ENCODE results near the gene WDFY3. TPM values are rescaled to one million over a fixed set of nuclear protein-coding genes. Genes with fewer than 3 reads are reported as not detected.

Gene WDFY3
- total RNA-seq, 4 donors from 2014 or later: 31.7 to 139 (median 65.2) TPM

DNA sequence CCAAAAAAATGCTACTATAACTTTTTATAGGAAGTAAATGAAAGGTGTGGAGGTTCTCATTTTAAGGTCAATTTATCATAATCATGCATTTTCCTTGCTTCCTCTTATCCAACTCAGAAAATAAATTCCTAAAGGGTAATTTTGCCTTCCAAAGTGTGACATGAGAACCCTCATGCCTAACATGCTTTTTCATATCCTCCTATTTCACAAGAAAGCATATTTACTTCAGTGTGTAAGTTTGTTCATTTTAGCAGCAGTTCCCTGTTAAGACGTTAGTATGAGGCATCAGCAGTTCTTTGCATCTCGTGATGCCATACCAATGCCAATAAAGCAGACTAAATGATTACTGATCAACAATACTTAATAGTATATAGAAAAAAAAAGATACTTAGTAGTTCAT lies 18.4 kb downstream of the WDFY3 start:
- DNase-seq: no peak
- H3K27me3 ChIP-seq: no peaks in the 10 kb centered on the region
- no peaks in the 10 kb centered on the region for H3K36me3 ChIP-seq
- no peak for TF ChIP-seq POLR2A (IDR thresholded peaks at IDR 0.05)
- TF ChIP-seq, protein P1, sequence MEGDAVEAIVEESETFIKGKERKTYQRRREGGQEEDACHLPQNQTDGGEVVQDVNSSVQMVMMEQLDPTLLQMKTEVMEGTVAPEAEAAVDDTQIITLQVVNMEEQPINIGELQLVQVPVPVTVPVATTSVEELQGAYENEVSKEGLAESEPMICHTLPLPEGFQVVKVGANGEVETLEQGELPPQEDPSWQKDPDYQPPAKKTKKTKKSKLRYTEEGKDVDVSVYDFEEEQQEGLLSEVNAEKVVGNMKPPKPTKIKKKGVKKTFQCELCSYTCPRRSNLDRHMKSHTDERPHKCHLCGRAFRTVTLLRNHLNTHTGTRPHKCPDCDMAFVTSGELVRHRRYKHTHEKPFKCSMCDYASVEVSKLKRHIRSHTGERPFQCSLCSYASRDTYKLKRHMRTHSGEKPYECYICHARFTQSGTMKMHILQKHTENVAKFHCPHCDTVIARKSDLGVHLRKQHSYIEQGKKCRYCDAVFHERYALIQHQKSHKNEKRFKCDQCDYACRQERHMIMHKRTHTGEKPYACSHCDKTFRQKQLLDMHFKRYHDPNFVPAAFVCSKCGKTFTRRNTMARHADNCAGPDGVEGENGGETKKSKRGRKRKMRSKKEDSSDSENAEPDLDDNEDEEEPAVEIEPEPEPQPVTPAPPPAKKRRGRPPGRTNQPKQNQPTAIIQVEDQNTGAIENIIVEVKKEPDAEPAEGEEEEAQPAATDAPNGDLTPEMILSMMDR (IDR thresholded peaks at IDR 0.05): no peak
- no peak overlapping the region for H3K27ac ChIP-seq
- peaks cover 0 to 7% (median 0%) of the 10 kb centered on the region in 4 donors for H3K4me1 ChIP-seq
- no peaks in the 10 kb centered on the region for H3K9me3 ChIP-seq
- no peak overlapping the region for H3K4me3 ChIP-seq

DNA sequence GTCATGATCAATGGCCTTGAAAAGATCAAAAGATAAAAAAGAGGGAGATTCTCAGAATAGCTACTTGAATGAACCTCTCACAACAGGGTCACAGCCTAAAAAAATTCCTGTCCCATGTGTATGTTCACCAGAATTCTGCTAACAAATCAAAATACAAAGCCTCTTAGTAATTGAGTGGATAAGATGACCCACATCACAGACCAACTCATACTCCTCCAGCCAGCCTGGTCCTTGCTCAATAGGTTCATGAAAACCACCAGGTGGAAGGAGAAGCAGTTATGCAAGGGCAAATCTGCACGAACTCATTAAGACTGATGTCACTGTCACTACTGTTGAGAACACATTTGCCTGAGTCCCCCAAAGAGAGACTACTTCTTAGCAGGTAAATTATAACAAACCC lies 21.5 kb downstream of the WDFY3 start:
- DNase-seq: no peak
- H3K27me3 ChIP-seq: no peaks in the 10 kb centered on the region
- H3K36me3 ChIP-seq: no peaks in the 10 kb centered on the region
- H3K9me3 ChIP-seq: peaks cover 0 to 6% (median 0%) of the 10 kb centered on the region in 4 donors
- peaks cover 0 to 7% (median 0%) of the 10 kb centered on the region in 4 donors for H3K4me1 ChIP-seq
- H3K4me3 ChIP-seq: no peak overlapping the region
- no peak for TF ChIP-seq POLR2A (IDR thresholded peaks at IDR 0.05)
- TF ChIP-seq, protein P1 (IDR thresholded peaks at IDR 0.05): no peak
- H3K27ac ChIP-seq: no peak overlapping the region

DNA sequence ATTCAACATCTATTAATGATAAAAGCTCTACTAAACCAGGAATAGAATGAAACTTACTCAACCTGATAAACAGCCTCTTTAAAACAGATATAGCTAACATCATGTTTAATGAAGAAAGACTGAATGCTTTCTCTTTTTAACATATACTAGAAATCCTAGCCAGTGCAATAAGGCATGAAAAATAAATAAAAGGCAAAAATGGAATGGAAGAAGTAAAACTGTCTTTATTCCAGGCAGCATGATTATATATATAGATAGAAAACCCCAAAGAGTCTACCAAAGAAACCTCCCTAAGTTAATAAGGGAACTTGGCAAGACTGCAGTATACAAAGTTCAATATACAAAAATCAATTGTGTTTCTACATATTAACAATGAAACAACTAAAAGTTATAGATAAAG lies 25.5 kb downstream of the WDFY3 start:
- no peak for DNase-seq
- no peak for TF ChIP-seq POLR2A (IDR thresholded peaks at IDR 0.05)
- TF ChIP-seq, protein P1 (IDR thresholded peaks at IDR 0.05): no peak
- Histone ChIP-seq H3K4me3 (no peak overlapping the region), H3K27me3 (no peaks in the 10 kb centered on the region), H3K9me3 (peaks cover 0 to 6% (median 0%) of the 10 kb centered on the region in 4 donors), H3K27ac (no peak overlapping the region), H3K4me1 (no peaks in the 10 kb centered on the region), H3K36me3 (no peaks in the 10 kb centered on the region)

DNA sequence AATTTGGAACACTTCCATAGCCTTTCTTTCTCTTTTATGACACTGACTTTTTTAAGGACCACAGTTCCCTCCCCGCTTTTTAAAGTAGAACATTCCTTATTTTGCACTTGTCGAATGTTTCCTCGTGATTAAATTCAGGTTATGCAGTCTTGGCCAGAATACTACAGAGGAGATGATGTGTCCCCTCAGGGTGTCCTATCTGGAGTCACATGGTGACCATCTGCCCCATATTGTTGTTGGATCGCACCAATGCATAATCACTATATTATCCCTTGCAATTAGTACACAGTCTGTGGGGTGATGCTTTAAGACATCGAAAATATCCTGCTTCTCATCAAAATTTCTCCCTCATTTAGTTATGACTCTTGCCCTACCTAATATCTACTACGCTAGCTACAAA lies 27.4 kb downstream of the WDFY3 start:
- Histone ChIP-seq H3K4me1 (no peaks in the 10 kb centered on the region), H3K9me3 (peaks cover 0 to 6% (median 0%) of the 10 kb centered on the region in 4 donors), H3K4me3 (no peak overlapping the region), H3K27ac (no peak overlapping the region), H3K27me3 (no peaks in the 10 kb centered on the region), H3K36me3 (no peaks in the 10 kb centered on the region)
- TF ChIP-seq, protein P1 (IDR thresholded peaks at IDR 0.05): no peak
- TF ChIP-seq POLR2A (IDR thresholded peaks at IDR 0.05): no peak
- DNase-seq: no peak

DNA sequence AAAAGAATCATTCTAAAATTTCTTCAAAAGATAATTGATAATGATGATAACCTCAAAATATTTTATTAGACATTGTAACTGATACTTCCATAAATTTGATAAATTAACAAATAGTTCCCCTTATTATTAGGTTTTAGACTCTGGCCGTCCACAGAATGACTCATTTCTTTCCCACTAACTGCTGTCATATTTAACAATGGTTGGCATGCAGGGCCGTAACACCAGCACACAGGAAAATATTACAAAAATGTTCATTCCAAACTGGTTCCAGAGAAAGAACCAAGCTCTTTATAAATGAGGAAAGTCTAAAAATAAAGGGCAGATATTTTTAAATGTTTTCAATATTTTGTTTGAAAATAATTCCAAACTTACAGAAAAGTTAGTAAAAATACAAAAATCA lies 28.2 kb downstream of the WDFY3 start:
- Histone ChIP-seq H3K9me3 (peaks cover 0 to 6% (median 0%) of the 10 kb centered on the region in 4 donors), H3K4me1 (no peaks in the 10 kb centered on the region), H3K4me3 (no peak overlapping the region), H3K27me3 (no peaks in the 10 kb centered on the region), H3K27ac (no peak overlapping the region), H3K36me3 (no peaks in the 10 kb centered on the region)
- TF ChIP-seq, protein P1 (IDR thresholded peaks at IDR 0.05): no peak
- TF ChIP-seq POLR2A (IDR thresholded peaks at IDR 0.05): no peak
- DNase-seq: no peak

Data from Peyer's patch (tissue), 4 donors.